ENCODE results near the gene DEPDC7.
"Not testable (repeated sequence)": the region's sequence is repeated elsewhere in the genome, so short reads cannot be mapped to it uniquely, and the experiment has no call there.

The DEPDC7 gene

GRCh38 chr11:33015621-33016551 is at the start of gene DEPDC7:
Gene DEPDC7, plus strand, starts transcription at chr11:33015878. Its CDS starts 78 bp downstream, at chr11:33015956.
- DNase-seq = peak; percentile 91

- DNase-seq = no peak
Measured at GRCh38 chr11:32968541-32968940, 47.1 kb upstream of the DEPDC7 start.

- DNase-seq = not testable (repeated sequence)
Measured at GRCh38 chr11:32972233-32972632, 43.4 kb upstream of the DEPDC7 start.

GRCh38 chr11:32972781-32973180 is 42.9 kb upstream of the DEPDC7 start:
- no peak for DNase-seq

GRCh38 chr11:32982626-32983025 is 33.1 kb upstream of the DEPDC7 start:
- DNase-seq = no peak

- DNase-seq = no peak
Measured at GRCh38 chr11:32983506-32983905, 32.2 kb upstream of the DEPDC7 start.

- DNase-seq = no peak
Measured at GRCh38 chr11:32985600-32985999, 30.1 kb upstream of the DEPDC7 start.

GRCh38 chr11:32987851-32988250 is 27.8 kb upstream of the DEPDC7 start:
- no peak for DNase-seq

GRCh38 chr11:32990481-32990880 is 25.2 kb upstream of the DEPDC7 start:
- no peak for DNase-seq

- no peak for DNase-seq
Measured at GRCh38 chr11:32991427-32991826, 24.3 kb upstream of the DEPDC7 start.

- no peak for DNase-seq
Measured at GRCh38 chr11:32991898-32992297, 23.8 kb upstream of the DEPDC7 start.

GRCh38 chr11:33000181-33000580 is 15.5 kb upstream of the DEPDC7 start:
- DNase-seq = no peak

GRCh38 chr11:33001281-33001680 is 14.4 kb upstream of the DEPDC7 start:
- no peak for DNase-seq

- DNase-seq = no peak
Measured at GRCh38 chr11:33001751-33002542, 13.7 kb upstream of the DEPDC7 start.

- DNase-seq = no peak
Measured at GRCh38 chr11:33005175-33005574, 10.5 kb upstream of the DEPDC7 start.

GRCh38 chr11:33006010-33006409 is 9.7 kb upstream of the DEPDC7 start:
- DNase-seq = no peak

- DNase-seq = no peak
Measured at GRCh38 chr11:33013755-33014154, 1.9 kb upstream of the DEPDC7 start.

- no peak for DNase-seq
Measured at GRCh38 chr11:33016654-33017053, 976 bp downstream of the DEPDC7 start.

- DNase-seq = no peak
Measured at GRCh38 chr11:33017478-33017877, 1.8 kb downstream of the DEPDC7 start.

GRCh38 chr11:33017965-33018364 is 2.3 kb downstream of the DEPDC7 start:
- no peak for DNase-seq

GRCh38 chr11:33018840-33019239 is 3.2 kb downstream of the DEPDC7 start:
- DNase-seq = no peak

GRCh38 chr11:33021501-33021900 is 5.8 kb downstream of the DEPDC7 start:
- DNase-seq = no peak

GRCh38 chr11:33021937-33022336 is 6.3 kb downstream of the DEPDC7 start:
- DNase-seq = no peak

- DNase-seq = no peak
Measured at GRCh38 chr11:33025339-33025722, 9.7 kb downstream of the DEPDC7 start.

Data from NCI-H1105 treated with DMSO at 0.1 percent for 48 hours (cell line).